ENCODE measurements around the gene CDH4.

CDH4 gene

GRCh38 chr20:61522498-61523090 is 270.5 kb downstream of the CDH4 start:
- no peak for DNase-seq

GRCh38 chr20:61523145-61523544 is 271.1 kb downstream of the CDH4 start:
- no peak for DNase-seq

- no peak for DNase-seq
These were observed 273.0 kb downstream of the CDH4 start for GRCh38 chr20:61524951-61525666.

- no peak for DNase-seq
These were observed 273.8 kb downstream of the CDH4 start for GRCh38 chr20:61525781-61526431.

- no peak for DNase-seq
These were observed 274.8 kb downstream of the CDH4 start for GRCh38 chr20:61526907-61527306.

GRCh38 chr20:61527626-61528025 is 275.6 kb downstream of the CDH4 start:
- DNase-seq, result no peak

GRCh38 chr20:61528591-61528990 is 276.5 kb downstream of the CDH4 start:
- no peak for DNase-seq

GRCh38 chr20:61529354-61529753 is 277.3 kb downstream of the CDH4 start:
- DNase-seq, result no peak

- DNase-seq, result no peak
These were observed 279.7 kb downstream of the CDH4 start for GRCh38 chr20:61531553-61532345.

GRCh38 chr20:61532736-61533135 is 280.7 kb downstream of the CDH4 start:
- no peak for DNase-seq

- no peak for DNase-seq
These were observed 281.2 kb downstream of the CDH4 start for GRCh38 chr20:61533231-61533631.

GRCh38 chr20:61534346-61534745 is 282.3 kb downstream of the CDH4 start:
- DNase-seq, result no peak

GRCh38 chr20:61535091-61535490 is 283.0 kb downstream of the CDH4 start:
- no peak for DNase-seq

- DNase-seq, result no peak
These were observed 283.5 kb downstream of the CDH4 start for GRCh38 chr20:61535536-61535935.

GRCh38 chr20:61535956-61536355 is 283.9 kb downstream of the CDH4 start:
- DNase-seq, result no peak

- no peak for DNase-seq
These were observed 284.6 kb downstream of the CDH4 start for GRCh38 chr20:61536671-61537070.

GRCh38 chr20:61537239-61538182 is 285.4 kb downstream of the CDH4 start:
- no peak for DNase-seq

GRCh38 chr20:61538183-61538942 is 286.3 kb downstream of the CDH4 start:
- DNase-seq, result no peak

- DNase-seq, result no peak
These were observed 286.8 kb downstream of the CDH4 start for GRCh38 chr20:61538943-61539265.

GRCh38 chr20:61539706-61540360 is 287.8 kb downstream of the CDH4 start:
- no peak for DNase-seq

- no peak for DNase-seq
These were observed 289.5 kb downstream of the CDH4 start for GRCh38 chr20:61541537-61541936.
